ENCODE results near the gene FHL5.
"Not testable (repeated sequence)": the region's sequence is repeated elsewhere in the genome, so short reads cannot be mapped to it uniquely, and the experiment has no call there.

DNA sequence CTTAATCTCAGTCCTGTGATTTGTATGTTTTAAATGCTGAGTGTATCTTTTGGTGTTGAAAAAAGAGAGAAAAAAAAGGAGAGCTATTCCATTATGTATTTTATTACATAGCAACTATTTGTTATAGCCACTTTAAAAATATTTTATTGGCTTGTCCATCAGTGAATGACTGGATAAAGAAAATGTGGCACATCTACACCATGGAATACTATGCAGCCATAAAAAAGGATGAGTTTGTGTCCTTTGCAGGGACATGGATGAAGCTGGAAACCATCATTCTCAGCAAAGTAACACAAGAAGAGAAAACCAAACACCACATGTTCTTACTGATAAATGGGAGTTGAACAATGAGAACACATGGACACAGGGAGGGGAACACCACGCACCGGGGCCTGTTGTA, 3.2 kb upstream of the FHL5 start:
- TF ChIP-seq, protein P1, sequence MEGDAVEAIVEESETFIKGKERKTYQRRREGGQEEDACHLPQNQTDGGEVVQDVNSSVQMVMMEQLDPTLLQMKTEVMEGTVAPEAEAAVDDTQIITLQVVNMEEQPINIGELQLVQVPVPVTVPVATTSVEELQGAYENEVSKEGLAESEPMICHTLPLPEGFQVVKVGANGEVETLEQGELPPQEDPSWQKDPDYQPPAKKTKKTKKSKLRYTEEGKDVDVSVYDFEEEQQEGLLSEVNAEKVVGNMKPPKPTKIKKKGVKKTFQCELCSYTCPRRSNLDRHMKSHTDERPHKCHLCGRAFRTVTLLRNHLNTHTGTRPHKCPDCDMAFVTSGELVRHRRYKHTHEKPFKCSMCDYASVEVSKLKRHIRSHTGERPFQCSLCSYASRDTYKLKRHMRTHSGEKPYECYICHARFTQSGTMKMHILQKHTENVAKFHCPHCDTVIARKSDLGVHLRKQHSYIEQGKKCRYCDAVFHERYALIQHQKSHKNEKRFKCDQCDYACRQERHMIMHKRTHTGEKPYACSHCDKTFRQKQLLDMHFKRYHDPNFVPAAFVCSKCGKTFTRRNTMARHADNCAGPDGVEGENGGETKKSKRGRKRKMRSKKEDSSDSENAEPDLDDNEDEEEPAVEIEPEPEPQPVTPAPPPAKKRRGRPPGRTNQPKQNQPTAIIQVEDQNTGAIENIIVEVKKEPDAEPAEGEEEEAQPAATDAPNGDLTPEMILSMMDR (IDR thresholded peaks at IDR 0.05) = not testable (repeated sequence)
- not testable (repeated sequence) for TF ChIP-seq POLR2AphosphoS5 (IDR thresholded peaks at IDR 0.05)

Data from sigmoid colon (tissue), 4 donors.